Measurements from ENCODE around the gene SORT1. TPM values are rescaled to one million over a fixed set of nuclear protein-coding genes. Genes with fewer than 3 reads are reported as not detected.
A peak's percentile ranks its signal among the peaks of the same experiment; 100 is the strongest.
"Not testable (repeated sequence)": the region's sequence is repeated elsewhere in the genome, so short reads cannot be mapped to it uniquely, and the experiment has no call there.

SORT1 gene
- total and polyA plus RNA-seq, 2 of the 13 experiments (the other 11 are each of a cell fraction or from before 2014, with no cell fraction given): 32.4 to 93.0 TPM

DNA sequence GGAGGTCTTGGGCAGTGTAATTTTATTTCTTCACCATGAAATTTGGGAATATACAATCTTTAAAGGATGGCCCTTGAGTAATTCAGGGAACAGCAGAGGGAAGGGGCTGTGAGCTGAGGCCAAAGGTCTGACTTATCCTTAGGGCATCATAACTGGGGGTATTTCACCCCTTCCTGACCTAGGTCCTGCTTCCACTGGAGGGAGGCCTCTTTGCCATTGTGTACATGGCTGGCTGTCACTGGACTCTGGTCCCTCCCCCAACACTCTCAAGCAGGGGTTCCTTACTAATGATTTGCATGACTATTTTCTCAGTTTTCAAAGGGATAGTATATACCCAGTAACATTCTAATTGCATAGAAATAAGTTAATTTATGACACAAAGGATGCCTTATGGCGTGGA, 107.6 kb downstream of the SORT1 start (continued):
- TF ChIP-seq, protein P1, sequence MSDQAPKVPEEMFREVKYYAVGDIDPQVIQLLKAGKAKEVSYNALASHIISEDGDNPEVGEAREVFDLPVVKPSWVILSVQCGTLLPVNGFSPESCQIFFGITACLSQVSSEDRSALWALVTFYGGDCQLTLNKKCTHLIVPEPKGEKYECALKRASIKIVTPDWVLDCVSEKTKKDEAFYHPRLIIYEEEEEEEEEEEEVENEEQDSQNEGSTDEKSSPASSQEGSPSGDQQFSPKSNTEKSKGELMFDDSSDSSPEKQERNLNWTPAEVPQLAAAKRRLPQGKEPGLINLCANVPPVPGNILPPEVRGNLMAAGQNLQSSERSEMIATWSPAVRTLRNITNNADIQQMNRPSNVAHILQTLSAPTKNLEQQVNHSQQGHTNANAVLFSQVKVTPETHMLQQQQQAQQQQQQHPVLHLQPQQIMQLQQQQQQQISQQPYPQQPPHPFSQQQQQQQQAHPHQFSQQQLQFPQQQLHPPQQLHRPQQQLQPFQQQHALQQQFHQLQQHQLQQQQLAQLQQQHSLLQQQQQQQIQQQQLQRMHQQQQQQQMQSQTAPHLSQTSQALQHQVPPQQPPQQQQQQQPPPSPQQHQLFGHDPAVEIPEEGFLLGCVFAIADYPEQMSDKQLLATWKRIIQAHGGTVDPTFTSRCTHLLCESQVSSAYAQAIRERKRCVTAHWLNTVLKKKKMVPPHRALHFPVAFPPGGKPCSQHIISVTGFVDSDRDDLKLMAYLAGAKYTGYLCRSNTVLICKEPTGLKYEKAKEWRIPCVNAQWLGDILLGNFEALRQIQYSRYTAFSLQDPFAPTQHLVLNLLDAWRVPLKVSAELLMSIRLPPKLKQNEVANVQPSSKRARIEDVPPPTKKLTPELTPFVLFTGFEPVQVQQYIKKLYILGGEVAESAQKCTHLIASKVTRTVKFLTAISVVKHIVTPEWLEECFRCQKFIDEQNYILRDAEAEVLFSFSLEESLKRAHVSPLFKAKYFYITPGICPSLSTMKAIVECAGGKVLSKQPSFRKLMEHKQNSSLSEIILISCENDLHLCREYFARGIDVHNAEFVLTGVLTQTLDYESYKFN (CRISPR knock-in tag; conservative IDR thresholded peaks at IDR 0.05): peak; percentile 59; the same call in 1 of the 2 replicates
- TF ChIP-seq, protein P2, sequence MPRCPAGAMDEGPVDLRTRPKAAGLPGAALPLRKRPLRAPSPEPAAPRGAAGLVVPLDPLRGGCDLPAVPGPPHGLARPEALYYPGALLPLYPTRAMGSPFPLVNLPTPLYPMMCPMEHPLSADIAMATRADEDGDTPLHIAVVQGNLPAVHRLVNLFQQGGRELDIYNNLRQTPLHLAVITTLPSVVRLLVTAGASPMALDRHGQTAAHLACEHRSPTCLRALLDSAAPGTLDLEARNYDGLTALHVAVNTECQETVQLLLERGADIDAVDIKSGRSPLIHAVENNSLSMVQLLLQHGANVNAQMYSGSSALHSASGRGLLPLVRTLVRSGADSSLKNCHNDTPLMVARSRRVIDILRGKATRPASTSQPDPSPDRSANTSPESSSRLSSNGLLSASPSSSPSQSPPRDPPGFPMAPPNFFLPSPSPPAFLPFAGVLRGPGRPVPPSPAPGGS (CRISPR knock-in tag; IDR thresholded peaks at IDR 0.05): no peak
- no peak for TF ChIP-seq SOX6 (IDR thresholded peaks at IDR 0.05)
- TF ChIP-seq SOX6 (CRISPR knock-in tag; IDR thresholded peaks at IDR 0.05): 0 out of 2 replicates have a peak, but pooled peaks have one; percentile 24
- TF ChIP-seq, protein P3, sequence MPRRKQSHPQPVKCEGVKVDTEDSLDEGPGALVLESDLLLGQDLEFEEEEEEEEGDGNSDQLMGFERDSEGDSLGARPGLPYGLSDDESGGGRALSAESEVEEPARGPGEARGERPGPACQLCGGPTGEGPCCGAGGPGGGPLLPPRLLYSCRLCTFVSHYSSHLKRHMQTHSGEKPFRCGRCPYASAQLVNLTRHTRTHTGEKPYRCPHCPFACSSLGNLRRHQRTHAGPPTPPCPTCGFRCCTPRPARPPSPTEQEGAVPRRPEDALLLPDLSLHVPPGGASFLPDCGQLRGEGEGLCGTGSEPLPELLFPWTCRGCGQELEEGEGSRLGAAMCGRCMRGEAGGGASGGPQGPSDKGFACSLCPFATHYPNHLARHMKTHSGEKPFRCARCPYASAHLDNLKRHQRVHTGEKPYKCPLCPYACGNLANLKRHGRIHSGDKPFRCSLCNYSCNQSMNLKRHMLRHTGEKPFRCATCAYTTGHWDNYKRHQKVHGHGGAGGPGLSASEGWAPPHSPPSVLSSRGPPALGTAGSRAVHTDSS (CRISPR knock-in tag; conservative IDR thresholded peaks at IDR 0.05): no peak

GRCh38 chr1:109286762-109287161, 111.0 kb downstream of the SORT1 start:
- POLR2A ChIA-PET: interaction anchor here (1.8 kb wide), 1 partner anchor 19 kb away, joined by 4 read pairs; the partner anchor contains the start of gene MYBPHL
- H3K4me1 ChIP-seq (ENCODE audit: insufficient read depth, low read length): peaks cover 45% of the 10 kb centered on the region
- H3K27me3 ChIP-seq (ENCODE audit: control insufficient read depth in 1 of 2, insufficient read depth in 2 of 2, low read length in 2 of 2); H3K9me3 ChIP-seq (ENCODE audit: low read length); in situ Hi-C loops (cut with HindIII; ENCODE audit: extremely low pct_ligation_motif_present, low pct_unique_long_range_greater_than_20kb); H4K20me1 ChIP-seq (ENCODE audit: insufficient read depth, low read length); H3K4me2 ChIP-seq (ENCODE audit: low read depth, low read length); FAIRE-seq; CTCF ChIA-PET (ENCODE audit: low intra/inter-chr PET ratio, low total read pairs); H3K27ac ChIP-seq (ENCODE audit: extremely low read length, insufficient read depth, low read length); H2AFZ ChIP-seq (ENCODE audit: low read length); H3K79me2 ChIP-seq (ENCODE audit: insufficient read depth, low read length); DNase-seq (ENCODE audit: low spot score); intact Hi-C loops (cut with micrococcal nuclease; ENCODE audit: unreplicated experiment); H3K9ac ChIP-seq (ENCODE audit: insufficient read depth, low read depth, low read length); ATAC-seq; H3K36me3 ChIP-seq (replicated peaks in 1 of 2; ENCODE audit: control insufficient read depth in 1 of 2, insufficient read depth in 2 of 2, low read length in 2 of 2); BruUV-seq (replicated peaks); H3K4me3 ChIP-seq (replicated peaks in 1 of 3; ENCODE audit: insufficient read depth in 1 of 3, low read depth in 2 of 3, low read length in 3 of 3): not testable (repeated sequence)
- 97% methylated on average over 5 of the region's 5 CpGs for WGBS (ENCODE audit: low lambda C conversion rate)
